ENCODE data around the gene CAND1.

CAND1 gene

DNA sequence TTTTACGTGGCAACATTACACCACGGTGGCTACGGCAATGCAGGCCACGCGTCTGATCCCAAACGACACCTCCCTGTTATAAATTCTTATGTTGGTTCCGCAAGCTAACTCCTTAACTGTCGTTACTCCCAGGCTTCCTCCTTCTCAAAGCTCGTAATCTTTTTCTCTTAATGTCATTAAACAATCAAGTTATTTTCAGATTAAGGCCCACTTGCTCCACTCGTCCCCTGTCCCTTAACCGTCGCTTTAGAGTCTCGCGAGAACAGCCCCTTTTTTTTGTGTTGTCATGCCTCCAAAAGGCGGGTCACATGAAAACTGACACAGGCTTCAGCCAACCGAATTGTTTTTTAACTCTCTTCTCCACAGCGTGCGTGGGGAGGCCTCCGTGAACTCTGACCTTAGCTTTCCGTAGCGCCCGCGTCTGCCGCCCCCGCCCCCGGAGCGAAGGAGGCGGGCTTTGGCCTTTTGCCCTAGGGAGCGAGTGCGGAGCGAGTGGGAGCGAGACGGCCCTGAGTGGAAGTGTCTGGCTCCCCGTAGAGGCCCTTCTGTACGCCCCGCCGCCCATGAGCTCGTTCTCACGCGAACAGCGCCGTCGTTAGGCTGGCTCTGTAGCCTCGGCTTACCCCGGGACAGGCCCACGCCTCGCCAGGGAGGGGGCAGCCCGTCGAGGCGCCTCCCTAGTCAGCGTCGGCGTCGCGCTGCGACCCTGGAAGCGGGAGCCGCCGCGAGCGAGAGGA, at the start of gene CAND1:
TSS of gene CAND1 (plus strand) at position 463 of the 737 bp plus-strand sequence. CDS start 360 bp downstream, outside the sequence.
- TF ChIP-seq GATA3 (IDR thresholded peaks at IDR 0.05; ENCODE audit: low read depth, low read length) (no peak), GATA2 (IDR thresholded peaks at IDR 0.05; ENCODE audit: low read depth, low read length) (no peak)

- TF ChIP-seq GATA3 (IDR thresholded peaks at IDR 0.05; ENCODE audit: low read depth, low read length) (no peak), GATA2 (IDR thresholded peaks at IDR 0.05; ENCODE audit: low read depth, low read length) (no peak)
These were observed 49.1 kb upstream of the CAND1 start for GRCh38 chr12:67220065-67220464.

DNA sequence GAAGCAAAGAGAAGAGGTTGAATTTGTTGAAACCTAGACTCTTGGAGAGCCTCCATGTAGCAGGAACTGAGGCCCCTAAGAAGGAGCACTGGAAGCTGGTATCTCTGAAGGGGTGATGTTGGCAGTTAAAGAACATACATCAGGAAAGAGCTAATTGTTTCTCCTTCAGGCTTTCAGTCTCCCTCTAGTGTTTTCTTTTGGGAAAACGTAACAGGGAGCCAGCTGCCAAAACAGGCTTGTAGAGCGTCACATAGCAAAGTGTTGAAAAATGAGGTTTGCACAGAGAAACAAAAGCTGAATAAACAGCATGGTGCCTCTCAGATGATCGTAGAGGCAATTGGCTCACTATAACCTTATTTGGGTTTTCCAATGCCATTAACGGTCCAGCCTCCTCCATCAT, 46.9 kb upstream of the CAND1 start:
- TF ChIP-seq GATA2 (IDR thresholded peaks at IDR 0.05; ENCODE audit: low read depth, low read length): no peak
- TF ChIP-seq GATA3 (IDR thresholded peaks at IDR 0.05; ENCODE audit: low read depth, low read length): no peak

GRCh38 chr12:67223225-67223624, 45.9 kb upstream of the CAND1 start:
- TF ChIP-seq GATA2 (IDR thresholded peaks at IDR 0.05; ENCODE audit: low read depth, low read length) (no peak), GATA3 (IDR thresholded peaks at IDR 0.05; ENCODE audit: low read depth, low read length) (no peak)

- TF ChIP-seq GATA2 (IDR thresholded peaks at IDR 0.05; ENCODE audit: low read depth, low read length) (no peak), GATA3 (IDR thresholded peaks at IDR 0.05; ENCODE audit: low read depth, low read length) (no peak)
These were observed 31.9 kb upstream of the CAND1 start for GRCh38 chr12:67237231-67237630.

DNA sequence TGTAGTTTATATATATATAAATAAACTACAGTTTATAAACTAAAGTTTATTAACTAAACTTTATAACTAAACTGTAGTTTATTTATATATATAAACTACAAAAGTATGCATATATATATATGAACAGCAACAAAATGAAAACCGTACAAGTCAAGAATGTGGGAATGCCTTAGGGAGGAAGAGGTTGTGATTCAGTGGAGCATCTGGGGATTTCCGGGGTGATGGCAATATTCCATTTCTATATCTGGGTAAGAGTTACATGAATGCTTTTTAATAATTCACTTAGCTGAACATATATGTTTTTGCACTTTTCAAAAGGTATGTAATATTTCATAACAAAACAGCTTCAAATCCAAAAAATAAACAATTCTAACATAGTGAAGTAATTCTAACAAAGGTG, 30.1 kb upstream of the CAND1 start:
- TF ChIP-seq GATA3 (IDR thresholded peaks at IDR 0.05; ENCODE audit: low read depth, low read length): no peak
- TF ChIP-seq GATA2 (IDR thresholded peaks at IDR 0.05; ENCODE audit: low read depth, low read length): no peak

GRCh38 chr12:67241482-67241881, 27.7 kb upstream of the CAND1 start:
- no peak for TF ChIP-seq GATA2 (IDR thresholded peaks at IDR 0.05; ENCODE audit: low read depth, low read length)

DNA sequence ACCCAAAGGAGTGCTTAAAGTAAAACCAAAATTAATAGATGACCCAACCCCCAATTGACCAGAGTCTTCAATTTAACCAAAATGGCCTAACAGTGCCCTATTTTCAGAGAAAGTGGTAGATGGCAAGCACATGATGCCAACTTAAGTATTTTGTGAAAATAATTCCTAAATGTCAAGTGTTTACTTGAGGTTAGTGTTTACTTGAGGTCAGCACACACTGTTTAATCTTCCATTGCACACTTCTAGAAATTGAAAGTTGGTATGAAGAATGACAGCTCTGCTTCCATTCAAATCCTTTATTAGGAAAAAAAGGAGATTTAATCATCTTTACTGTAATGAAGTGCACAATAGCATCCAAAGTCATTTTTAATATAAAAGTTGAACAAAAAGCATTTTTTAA, 25.9 kb upstream of the CAND1 start:
- TF ChIP-seq GATA2 (IDR thresholded peaks at IDR 0.05; ENCODE audit: low read depth, low read length): no peak
- TF ChIP-seq GATA3 (IDR thresholded peaks at IDR 0.05; ENCODE audit: low read depth, low read length): no peak

GRCh38 chr12:67245571-67245970, 23.6 kb upstream of the CAND1 start:
- TF ChIP-seq GATA2 (IDR thresholded peaks at IDR 0.05; ENCODE audit: low read depth, low read length) (no peak), GATA3 (IDR thresholded peaks at IDR 0.05; ENCODE audit: low read depth, low read length) (no peak)

DNA sequence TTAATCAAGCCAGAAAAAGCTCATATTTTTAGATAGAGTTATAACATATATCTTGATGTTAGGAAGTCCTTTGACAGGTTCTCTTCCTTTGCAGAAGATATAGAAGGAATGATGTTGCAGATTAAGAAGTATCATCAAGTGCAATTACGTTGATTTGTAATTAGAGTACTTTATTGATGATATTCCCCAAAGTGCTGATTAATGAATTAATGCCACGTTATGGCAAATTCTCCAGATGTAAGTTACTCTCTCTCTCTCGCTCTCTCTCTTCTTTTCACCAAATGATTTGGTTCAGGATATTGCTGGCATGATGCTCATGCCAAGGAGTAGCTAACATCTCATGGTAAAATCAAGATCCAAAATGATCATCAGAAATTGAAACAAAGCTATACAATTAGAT, 18.1 kb upstream of the CAND1 start:
- TF ChIP-seq GATA2 (IDR thresholded peaks at IDR 0.05; ENCODE audit: low read depth, low read length): no peak
- no peak for TF ChIP-seq GATA3 (IDR thresholded peaks at IDR 0.05; ENCODE audit: low read depth, low read length)

DNA sequence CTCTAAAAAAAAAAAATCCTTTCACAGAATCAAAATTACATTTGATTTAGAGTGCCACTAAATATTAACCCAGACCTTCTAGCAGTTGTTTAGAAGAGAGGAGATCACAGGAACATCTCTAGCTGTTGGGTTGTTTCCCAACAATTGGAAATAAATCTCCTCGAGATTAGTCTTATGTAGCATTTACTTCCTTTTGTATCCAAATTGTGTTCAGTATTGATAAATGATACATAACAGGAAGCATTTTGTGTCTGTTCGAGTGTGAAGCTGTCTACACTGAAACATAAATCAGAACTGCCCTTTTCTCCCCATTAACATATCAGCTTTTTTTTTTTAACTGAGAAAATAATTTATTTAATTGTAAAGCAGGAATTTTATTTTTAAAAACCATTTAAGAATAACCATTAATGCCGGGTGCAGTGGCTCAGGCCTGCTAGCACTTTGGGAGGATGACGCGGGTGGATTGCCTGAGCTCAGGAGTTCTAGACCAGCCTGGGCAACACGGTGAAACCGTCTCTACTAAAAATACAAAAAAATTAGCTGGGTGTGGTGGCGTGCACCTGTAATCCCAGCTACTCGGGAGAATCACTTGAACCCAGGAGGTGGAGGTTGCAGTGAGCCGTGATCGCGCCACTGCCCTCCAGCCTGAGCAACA, 14.7 kb upstream of the CAND1 start:
- no peak for TF ChIP-seq GATA3 (IDR thresholded peaks at IDR 0.05; ENCODE audit: low read depth, low read length)
- no peak for TF ChIP-seq GATA2 (IDR thresholded peaks at IDR 0.05; ENCODE audit: low read depth, low read length)

DNA sequence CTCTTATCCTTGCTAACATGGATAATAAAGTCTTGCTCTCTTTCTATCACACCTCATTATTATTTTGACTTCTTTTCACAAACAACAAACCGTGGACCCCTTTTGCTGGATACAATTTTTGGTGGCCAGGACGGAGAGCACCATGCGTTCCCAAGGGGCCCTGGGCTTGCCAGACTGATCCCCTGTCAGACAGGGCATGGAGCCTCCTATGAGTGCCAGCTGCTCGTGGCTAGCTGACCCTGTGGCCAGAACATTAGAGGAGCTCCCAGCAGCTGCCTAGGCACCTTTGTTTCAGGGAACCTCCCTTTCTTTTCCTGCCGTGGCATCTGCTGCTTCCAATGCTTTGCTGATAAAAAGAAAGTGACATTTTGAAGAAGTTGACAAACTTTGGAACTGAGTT, 12.5 kb upstream of the CAND1 start:
- no peak for TF ChIP-seq GATA2 (IDR thresholded peaks at IDR 0.05; ENCODE audit: low read depth, low read length)
- TF ChIP-seq GATA3 (IDR thresholded peaks at IDR 0.05; ENCODE audit: low read depth, low read length): no peak

DNA sequence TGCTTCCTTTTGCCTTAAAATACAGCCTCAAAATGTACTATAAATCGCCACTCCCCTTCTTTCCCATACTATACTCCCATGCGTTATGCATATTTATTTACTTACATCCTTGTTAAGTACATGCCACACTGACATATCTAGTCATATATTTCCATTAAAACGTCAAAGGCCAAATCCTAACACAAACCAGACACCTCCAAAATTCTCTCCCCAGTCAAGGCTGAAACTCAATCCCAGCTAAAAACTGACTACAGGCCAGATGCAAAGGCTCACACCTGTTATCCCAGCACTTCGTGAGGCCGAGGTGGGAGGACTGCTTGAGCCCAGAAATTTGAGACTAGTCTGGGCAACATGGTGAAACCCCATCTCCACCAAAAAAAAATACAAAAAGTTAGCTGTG, 5.7 kb upstream of the CAND1 start:
- no peak for TF ChIP-seq GATA3 (IDR thresholded peaks at IDR 0.05; ENCODE audit: low read depth, low read length)
- no peak for TF ChIP-seq GATA2 (IDR thresholded peaks at IDR 0.05; ENCODE audit: low read depth, low read length)

DNA sequence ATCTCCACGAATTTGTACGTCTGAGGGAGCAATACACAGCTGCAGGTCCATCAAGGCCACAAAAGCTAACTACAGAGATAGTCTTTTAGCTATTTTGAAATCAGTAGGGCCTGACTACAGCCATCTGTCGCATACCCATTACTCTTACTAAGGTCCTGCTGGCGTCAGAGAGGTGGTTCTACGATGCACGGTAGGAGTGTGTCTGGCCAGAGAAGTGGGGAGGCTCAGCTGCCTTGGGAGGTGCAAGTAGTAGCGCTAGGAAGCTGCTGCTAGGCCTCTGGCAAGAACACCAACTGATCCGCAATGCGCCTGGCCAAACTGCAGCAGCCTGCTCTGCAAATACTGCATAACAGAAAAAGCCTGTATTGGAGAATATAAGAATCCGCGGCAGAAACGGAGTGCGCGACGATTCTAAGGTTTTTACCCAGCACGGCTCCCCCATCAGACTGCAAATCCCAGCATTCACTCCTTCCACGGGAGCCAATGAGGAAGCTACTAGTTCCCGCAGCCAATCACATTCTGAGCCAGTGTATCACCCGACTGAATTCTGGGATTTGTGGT, 743 bp upstream of the CAND1 start:
- TF ChIP-seq GATA3 (IDR thresholded peaks at IDR 0.05; ENCODE audit: low read depth, low read length) (no peak), GATA2 (IDR thresholded peaks at IDR 0.05; ENCODE audit: low read depth, low read length) (no peak)

All from SH-SY5Y (cell line).